NCI-H146 treated with DMSO at 0.1 percent for 48 hours (cell line): ENCODE measurements around the gene VKORC1.

Experiments used
- DNase-seq: peaks from one replicate; lab custom pipeline; 2025; ENCODE audit not compliant: unreplicated experiment; lab: John Stamatoyannopoulos, UW

VKORC1 gene

DNA sequence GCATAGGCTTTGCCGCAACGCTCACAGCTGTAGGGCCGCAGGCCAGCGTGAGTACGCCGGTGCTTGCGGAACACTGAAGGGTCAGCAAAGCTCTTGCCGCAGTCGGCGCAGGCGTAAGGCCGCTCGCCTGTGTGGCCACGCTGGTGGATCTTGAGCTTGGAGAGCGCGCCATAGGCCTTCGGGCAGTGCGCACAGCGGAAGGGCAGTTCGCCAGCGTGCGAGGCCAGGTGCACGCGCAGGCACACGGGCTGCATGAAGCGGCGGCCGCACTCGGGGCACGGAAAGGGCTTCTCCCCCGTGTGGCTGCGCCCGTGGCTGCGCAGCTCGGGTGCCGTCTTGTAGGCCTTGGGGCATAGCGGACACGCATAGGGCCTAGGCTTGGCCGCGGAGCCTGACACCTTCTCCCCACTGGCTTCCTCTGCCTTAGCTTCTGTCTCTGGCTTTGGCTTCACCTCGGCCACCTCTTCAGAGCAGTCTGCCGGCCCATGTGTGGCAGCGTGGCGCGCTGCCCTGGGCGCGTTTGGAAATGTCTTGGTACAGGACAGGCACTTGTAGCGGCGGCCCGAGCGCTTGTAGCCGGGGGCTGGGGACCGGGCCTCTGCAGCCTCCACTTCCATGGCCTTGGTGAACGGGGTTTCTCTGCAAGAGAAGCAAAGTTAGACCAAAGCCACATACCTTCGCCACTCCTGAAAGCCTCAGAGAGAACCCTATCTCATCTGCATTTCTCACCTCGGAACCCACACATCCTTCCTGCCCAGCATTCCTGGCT, 30.6 kb downstream of the VKORC1 start:
- no peak for DNase-seq

DNA sequence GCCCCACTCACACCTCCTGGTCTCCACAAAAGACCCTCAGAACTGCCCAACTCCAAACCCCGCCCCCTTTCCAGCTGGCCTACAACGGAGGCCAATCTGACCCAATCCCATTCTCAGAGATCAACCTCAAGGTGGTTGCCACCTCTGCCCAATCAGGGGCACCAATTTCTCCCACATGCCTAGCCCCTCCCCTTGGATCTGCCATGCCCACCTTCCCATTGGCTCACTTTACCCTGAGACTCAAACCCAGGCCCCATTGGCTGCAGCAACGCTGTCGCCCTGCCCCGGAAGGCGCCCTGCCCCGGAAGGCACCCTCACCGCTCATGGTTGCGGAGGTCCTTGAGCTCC, 31.1 kb downstream of the VKORC1 start:
- DNase-seq = no peak

DNA sequence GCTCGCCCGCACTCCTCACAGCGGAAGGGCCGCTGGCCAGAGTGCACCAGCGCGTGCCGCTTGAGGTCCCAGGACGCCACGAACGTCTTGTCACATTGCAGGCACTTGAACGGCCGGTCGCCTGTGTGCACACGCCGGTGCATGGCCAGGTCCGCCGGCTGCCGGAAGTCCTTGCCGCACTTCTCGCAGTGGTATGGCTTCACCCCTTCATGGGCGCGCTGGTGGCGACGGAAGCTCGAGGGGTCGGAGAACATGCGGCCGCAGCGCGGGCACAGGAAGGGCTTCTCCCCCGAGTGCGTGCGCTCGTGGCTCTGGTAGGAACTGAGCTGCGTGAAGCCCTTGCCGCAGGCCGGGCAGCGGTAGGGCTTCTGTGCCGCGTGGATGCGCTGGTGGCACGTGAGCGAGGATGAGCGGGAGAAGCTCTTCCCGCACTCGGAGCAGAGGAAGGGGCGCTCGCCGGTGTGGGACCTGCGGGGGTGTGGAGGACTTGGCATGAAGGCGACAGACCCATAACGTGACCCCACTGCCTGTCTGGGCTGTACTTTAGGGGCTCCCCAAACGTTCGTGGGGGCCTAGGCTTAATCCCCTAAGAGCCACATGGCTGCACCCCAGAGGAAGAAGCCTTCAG, 32.7 kb downstream of the VKORC1 start:
- no peak for DNase-seq

DNA sequence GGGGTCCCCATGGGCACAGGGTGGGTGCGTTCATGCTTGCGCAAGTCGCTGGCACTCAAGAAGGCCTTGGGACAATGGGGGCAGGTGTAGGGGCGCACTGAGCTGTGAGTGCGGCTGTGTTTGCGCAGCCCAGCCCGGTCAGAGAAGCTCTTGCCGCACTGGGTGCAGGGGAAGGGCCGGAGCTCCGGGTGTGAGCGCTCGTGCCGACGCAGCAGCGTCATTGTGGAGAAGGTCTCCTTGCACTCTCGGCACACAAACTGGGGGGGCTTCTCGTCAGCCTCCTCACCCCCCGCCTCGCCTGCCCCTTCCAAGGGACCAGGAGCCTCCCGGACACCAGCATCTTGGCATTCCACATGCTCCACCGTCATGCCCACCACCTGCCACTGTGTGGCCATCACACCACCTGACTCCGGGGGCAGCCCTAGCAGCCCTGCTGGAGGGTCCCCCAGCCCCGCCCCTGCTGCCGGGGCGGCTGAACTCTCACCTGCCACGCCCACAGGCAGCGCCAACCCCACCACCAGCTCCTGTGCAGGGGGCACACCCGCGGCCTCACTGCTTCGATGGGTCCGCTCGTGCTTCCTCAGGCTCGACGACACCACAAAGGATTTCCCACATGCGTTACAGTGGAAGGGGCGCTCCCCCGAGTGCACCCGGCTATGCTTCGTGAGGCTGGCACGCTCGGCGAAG, 33.3 kb downstream of the VKORC1 start:
- DNase-seq = no peak

DNA sequence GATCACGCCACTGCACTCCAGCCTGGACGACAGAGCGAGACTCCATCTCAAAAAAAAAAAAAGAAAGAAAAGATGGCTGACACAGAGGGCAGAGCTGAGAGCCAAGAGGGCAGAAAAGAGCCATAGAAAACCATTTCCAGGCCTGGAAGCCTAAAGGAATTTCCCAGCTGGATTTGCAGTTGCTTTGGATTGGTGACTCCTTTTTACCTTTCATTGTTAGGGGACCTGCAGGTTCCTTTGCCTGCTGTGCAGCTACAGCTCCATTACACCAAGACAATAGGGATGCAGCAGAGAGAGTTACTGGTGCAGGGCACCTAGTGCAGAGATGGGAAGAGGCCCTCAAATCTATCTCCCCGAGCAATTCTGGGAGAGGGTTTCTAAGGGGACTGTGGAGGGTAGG, 39.0 kb downstream of the VKORC1 start:
- no peak for DNase-seq

DNA sequence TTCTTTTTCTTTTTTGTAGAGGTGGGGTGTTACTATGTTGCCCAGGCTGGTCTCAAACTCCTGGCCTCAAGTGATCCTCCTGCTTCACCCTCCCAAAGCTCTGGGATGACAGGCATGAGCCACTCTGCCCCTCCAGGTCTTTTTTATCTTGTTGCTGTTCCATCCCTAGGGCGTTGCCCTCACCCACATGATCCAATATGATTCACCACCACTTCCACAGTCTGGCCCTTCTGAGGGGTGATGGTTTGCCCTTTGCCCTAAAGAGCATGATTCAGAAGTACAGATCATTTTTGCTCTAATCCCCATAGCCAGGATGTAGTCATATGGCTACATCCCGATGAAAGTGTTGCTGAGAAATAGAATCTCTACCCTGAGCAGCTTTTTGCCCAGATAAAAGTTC, 42.5 kb downstream of the VKORC1 start:
- no peak for DNase-seq

DNA sequence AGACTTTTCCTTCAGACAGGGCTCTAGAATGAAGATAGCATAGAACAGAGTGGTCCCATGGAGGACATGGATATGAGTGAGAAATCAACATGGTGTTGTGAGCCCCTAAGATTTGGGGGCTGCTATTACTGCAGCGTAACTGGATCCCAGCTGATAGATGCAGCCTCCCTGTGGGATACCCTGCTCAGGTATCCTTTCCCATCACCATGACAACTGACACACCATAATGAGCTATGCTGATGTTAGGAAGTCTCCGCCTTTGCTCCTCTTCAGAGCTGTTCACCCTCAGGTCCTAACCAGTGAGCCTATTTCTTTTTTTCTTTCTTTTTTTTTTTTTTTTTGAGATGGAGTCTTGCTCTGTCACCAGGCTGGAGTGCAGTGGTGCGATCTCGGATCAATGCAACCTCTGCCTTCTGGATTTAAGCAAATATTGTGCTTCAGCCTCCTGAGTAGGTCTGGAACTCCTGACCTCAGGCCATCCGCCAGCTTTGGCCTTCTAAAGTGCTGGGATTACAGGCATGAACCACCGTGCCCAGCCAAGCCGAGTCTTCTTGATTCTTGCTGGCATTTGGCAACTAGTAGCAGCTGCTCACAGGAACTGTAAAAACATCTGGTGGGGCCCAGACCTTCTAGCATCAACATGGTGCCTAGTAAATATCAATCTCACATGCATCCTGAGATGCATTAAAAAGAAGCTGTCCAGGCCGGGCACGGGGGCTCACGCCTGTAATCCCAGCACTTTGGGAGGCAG, 44.1 kb downstream of the VKORC1 start:
- no peak for DNase-seq

DNA sequence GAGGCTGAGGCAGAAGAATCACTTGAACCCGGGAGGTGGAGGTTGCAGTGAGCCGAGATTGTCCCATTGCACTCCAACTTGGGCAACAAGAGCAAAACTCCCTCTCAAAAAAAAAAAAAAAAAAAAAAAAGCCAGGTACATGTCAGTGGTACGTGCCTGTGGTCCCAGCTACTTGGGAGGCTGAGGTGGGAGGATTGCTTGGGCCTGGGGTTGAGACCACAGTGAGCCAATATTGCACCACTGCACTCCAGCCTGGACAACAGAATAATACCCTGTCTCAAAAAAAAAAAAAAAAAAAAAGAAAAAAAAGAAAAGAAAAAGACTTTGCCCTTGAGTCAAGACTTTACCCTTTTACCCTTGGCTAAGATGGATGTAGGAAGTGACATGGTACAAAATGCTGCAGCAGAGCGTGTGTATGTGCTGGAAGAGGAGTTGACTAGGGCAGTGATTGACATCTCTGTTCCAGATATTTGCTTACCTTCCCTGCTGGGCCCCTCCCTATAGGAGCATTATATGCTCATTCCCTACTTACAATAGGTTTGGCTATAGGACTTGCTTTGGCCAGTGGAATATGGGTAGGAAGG, 50.6 kb downstream of the VKORC1 start:
- DNase-seq = no peak

DNA sequence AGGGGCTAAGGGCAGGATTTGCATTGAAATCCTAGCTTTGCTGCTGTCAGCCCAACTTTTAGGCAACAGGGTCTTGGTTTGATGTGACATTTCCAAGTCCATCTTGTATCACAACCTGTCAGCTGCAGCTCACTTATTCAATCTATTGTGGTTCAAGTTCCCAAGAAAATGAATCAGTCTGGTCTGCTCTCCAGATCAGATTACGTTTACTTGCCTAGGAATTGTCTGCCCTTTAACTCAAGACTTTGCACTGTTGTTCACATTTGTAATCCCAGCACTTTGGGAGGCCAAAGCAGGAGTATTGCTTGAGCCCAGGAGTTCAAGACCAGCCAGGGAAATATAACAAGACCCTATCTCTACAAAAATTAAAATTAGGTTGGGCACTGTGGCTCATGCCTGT, 51.2 kb downstream of the VKORC1 start:
- no peak for DNase-seq

DNA sequence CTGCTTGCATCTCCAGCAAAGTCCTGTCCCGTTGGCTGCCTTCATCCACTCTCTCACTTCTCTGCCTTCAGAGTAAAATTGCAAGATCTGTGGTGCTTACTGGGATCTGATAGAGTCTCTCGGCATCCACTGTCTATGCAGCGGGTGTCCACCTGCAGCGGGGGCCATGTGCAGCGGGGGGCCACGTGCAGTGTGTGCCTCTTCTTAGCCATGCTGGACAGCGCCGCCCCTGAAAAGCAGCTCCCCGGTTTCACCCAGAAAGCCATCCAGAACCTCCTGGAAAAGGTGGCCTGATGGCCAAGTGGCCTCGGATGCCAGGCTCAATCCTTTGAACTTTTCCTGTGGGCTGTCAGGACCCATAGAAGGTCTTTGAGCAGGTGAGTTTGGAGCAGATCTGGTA, 51.7 kb downstream of the VKORC1 start:
- no peak for DNase-seq
